GM06990 (cell line): ENCODE data around the gene MYO1D.
"Not testable (repeated sequence)": the region's sequence is repeated elsewhere in the genome, so short reads cannot be mapped to it uniquely, and the experiment has no call there.

Experiments used
- DNase-seq: peaks from one replicate; pipeline ENCODE4 v3.0.0-alpha.2; 2011; ENCODE audit not compliant: insufficient read length; ENCODE audit errors: extremely low read depth
- H3K27me3 ChIP-seq: replicated peaks from 2 replicates; pipeline ENCODE4 v1.6.0; 2011; ENCODE audit warnings: low read length; ENCODE audit not compliant: control insufficient read depth, insufficient read depth
- H3K36me3 ChIP-seq: 2 replicates; pipeline ENCODE4 v1.5.1; 2011; ENCODE audit warnings: low read length; ENCODE audit not compliant: control insufficient read depth, insufficient read depth
- H3K4me3 ChIP-seq: replicated peaks from 2 replicates; pipeline ENCODE4 v1.5.1; 2011; ENCODE audit warnings: low read depth, mild to moderate bottlenecking, control low read depth, low read length
- TF ChIP-seq, protein P1 (sequence below): IDR thresholded peaks from 2 replicates; pipeline ENCODE4 v1.5.1; 2011; ENCODE audit warnings: low read length, control low read depth, mild to moderate bottlenecking, inconsistent platforms; ENCODE audit not compliant: insufficient read depth, poor library complexity, severe bottlenecking

MYO1D gene

DNA sequence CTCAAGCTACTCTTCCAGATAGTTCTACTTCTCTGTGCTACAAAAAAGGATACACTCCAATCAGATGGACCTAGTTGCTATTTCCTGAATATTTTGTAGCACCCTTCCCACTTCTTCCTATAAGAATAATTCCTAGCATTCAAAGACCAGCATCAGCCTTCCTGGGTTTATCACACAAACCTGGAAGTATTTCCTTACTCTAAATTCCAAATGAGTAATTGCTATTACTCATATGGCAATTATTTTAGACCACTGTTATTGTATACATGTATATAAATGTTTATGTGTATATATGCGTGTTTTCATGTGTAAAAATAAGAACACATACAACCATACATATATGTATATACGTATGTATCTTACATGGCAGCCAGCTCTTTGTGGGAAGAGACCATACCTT, 130.6 kb downstream of the MYO1D start:
- Histone ChIP-seq H3K27me3 (no peaks in the 10 kb centered on the region), H3K36me3 (no peaks in the 10 kb centered on the region), H3K4me3 (no peak overlapping the region)
- DNase-seq: no peak
- TF ChIP-seq, protein P1, sequence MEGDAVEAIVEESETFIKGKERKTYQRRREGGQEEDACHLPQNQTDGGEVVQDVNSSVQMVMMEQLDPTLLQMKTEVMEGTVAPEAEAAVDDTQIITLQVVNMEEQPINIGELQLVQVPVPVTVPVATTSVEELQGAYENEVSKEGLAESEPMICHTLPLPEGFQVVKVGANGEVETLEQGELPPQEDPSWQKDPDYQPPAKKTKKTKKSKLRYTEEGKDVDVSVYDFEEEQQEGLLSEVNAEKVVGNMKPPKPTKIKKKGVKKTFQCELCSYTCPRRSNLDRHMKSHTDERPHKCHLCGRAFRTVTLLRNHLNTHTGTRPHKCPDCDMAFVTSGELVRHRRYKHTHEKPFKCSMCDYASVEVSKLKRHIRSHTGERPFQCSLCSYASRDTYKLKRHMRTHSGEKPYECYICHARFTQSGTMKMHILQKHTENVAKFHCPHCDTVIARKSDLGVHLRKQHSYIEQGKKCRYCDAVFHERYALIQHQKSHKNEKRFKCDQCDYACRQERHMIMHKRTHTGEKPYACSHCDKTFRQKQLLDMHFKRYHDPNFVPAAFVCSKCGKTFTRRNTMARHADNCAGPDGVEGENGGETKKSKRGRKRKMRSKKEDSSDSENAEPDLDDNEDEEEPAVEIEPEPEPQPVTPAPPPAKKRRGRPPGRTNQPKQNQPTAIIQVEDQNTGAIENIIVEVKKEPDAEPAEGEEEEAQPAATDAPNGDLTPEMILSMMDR: no peak

DNA sequence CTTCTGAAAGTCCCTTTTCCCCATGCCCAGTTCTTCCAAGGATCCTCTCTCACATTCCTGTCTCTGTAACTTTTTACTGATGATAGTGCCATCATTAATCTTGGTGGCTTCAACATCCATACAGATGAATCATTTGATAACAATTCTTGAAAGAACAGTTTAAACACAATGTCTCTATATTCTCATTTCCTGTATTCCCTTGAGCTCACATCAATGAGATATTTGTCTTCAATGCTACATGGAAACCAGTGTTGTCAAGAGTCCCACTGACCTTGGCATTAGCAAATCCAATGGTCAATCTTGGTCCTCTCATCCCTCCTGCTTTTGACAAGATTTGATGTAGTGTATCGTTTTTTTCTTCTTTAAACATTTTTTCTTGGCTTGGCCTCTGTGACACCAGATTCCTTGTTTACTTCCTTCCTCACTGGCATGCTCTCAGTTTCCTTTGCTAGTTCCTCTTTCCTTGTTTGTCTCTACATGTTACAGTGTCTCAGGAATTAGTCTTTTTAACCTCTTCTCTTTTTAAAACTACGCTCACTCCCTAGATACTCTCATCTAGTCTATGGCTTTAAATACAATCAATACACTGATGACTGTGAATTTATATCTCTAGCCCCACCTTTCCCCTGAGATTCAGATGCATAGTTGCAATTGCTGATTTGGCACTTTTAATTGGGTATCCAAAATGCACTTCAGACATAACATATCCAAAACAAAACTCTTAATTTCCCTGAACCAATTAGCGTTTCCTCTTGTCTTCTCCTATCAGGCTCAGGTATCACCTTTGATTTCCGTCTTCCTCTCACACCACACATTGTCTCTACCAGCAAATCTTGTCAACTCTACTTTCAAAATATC, 134.0 kb downstream of the MYO1D start:
- Histone ChIP-seq H3K27me3 (no peaks in the 10 kb centered on the region), H3K36me3 (no peaks in the 10 kb centered on the region; the same call in 1 of the 2 replicates), H3K4me3 (no peak overlapping the region)
- TF ChIP-seq, protein P1: no peak
- no peak for DNase-seq

DNA sequence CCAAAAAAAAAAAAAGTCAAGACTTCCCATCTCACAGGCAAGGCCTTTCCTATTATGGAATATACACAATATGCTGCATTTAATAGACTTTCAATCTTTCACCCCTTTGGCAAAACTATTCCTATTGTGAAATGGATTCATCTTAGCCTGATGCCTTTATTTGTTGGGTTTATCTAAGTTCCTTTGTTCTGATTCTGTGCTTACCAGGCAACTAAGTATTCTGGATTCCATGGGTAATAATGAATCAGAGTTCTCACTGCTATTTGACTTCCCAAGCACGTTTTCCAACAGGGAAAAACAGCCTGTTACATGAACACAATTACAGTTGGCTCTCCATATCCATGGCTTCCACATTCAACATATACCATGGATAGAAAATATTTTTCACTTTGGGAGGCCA, 135.5 kb downstream of the MYO1D start:
- TF ChIP-seq, protein P1: no peak
- H3K4me3 ChIP-seq: no peak overlapping the region
- no peak for DNase-seq

DNA sequence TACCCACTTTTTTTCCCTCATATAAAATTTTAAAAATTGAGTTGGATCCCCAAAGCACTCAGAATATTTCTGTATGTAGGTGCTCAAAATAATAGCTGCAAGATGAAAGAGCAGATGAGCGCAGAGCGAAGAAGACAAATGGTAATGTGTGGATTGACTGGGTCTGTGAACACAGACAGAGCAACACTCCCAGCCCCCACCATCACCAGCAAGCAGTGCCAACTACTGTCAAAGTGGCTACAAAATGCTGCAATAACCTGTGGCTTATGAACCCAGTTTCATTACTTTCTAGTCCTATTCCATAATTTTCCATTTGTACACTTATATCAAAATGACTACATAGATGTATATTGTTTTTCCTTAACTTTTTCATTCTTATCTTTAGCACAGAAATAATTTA, 137.2 kb downstream of the MYO1D start:
- DNase-seq: no peak

More for the DNA sequence above, 135.5 kb downstream of the MYO1D start:
- Histone ChIP-seq H3K27me3 (no peaks in the 10 kb centered on the region), H3K36me3 (no peaks in the 10 kb centered on the region; the same call in 1 of the 2 replicates)

DNA sequence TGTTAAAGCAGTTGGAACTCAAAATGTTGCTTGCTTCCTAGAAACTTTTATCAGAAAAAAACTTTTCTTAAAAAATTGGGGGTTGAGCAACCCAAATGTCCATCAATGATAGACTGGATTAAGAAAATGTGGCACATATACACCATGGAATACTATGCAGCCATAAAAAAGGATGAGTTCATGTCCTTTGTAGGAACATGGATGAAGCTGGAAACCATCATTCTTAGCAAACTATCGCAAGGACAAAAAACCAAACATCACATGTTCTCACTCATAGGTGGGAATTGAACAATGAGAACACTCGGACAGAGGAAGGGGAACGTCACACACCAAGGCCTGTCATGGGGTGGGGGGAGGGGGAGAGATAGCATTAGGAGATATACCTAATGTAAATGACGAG, 137.8 kb downstream of the MYO1D start:
- not testable (repeated sequence) for DNase-seq, H3K4me3 ChIP-seq, H3K27me3 ChIP-seq, H3K36me3 ChIP-seq

More for the DNA sequence above, 137.2 kb downstream of the MYO1D start:
- H3K36me3 ChIP-seq: no peaks in the 10 kb centered on the region; the same call in 1 of the 2 replicates
- H3K4me3 ChIP-seq: no peak overlapping the region
- TF ChIP-seq, protein P1: no peak
- H3K27me3 ChIP-seq: no peaks in the 10 kb centered on the region

DNA sequence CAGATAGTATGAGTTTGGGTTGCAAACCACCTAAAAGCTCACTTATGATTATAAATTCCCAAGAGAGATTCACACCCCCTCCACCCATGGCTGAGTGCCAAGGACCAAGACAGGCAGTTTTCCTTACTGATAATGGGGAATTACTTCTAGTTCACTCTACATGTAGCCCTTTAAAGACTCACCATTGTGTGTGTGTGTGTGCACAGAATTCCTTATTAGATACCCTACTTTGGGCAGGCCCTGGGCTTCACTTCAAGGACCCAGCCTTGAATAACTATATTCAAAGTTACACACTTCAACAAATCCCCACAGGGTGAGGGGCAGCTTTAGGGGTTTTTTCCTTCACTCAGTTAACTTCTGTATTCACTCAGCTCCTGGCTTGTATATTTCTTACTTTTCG, 143.5 kb downstream of the MYO1D start:
- no peak overlapping the region for H3K4me3 ChIP-seq
- TF ChIP-seq, protein P1: no peak
- H3K27me3 ChIP-seq: no peaks in the 10 kb centered on the region
- DNase-seq: no peak
- H3K36me3 ChIP-seq: no peaks in the 10 kb centered on the region
